ENCODE data around the gene GUCY1A2.
"Not testable (repeated sequence)": the region's sequence is repeated elsewhere in the genome, so short reads cannot be mapped to it uniquely, and the experiment has no call there.

The GUCY1A2 gene

GRCh38 chr11:106828976-106829375 lies 189.3 kb downstream of the GUCY1A2 start:
- DNase-seq: no peak

GRCh38 chr11:106828576-106828975 lies 189.7 kb downstream of the GUCY1A2 start:
- DNase-seq: no peak

- DNase-seq: no peak
Measured at GRCh38 chr11:106827687-106828086, 190.6 kb downstream of the GUCY1A2 start.

GRCh38 chr11:106826558-106826957 lies 191.7 kb downstream of the GUCY1A2 start:
- not testable (repeated sequence) for DNase-seq

GRCh38 chr11:106821826-106822225 lies 196.4 kb downstream of the GUCY1A2 start:
- DNase-seq: no peak

- DNase-seq: no peak
Measured at GRCh38 chr11:106821291-106821690, 197.0 kb downstream of the GUCY1A2 start.

- no peak for DNase-seq
Measured at GRCh38 chr11:106818443-106818842, 199.8 kb downstream of the GUCY1A2 start.

GRCh38 chr11:106815209-106815608 lies 203.1 kb downstream of the GUCY1A2 start:
- DNase-seq: no peak

- DNase-seq: no peak
Measured at GRCh38 chr11:106813806-106814205, 204.5 kb downstream of the GUCY1A2 start.

GRCh38 chr11:106794058-106794457 lies 224.2 kb downstream of the GUCY1A2 start:
- DNase-seq: no peak

- DNase-seq: no peak
Measured at GRCh38 chr11:106789406-106789805, 228.9 kb downstream of the GUCY1A2 start.

- no peak for DNase-seq
Measured at GRCh38 chr11:106787454-106787853, 230.8 kb downstream of the GUCY1A2 start.

- DNase-seq: no peak
Measured at GRCh38 chr11:106785913-106786650, 232.2 kb downstream of the GUCY1A2 start.

GRCh38 chr11:106777302-106777701 lies 241.0 kb downstream of the GUCY1A2 start:
- DNase-seq: not testable (repeated sequence)

GRCh38 chr11:106770489-106771085 lies 247.7 kb downstream of the GUCY1A2 start:
- DNase-seq: no peak

- DNase-seq: no peak
Measured at GRCh38 chr11:106765469-106766258, 252.6 kb downstream of the GUCY1A2 start.

GRCh38 chr11:106763501-106763900 lies 254.8 kb downstream of the GUCY1A2 start:
- DNase-seq: no peak

GRCh38 chr11:106761745-106762144 lies 256.5 kb downstream of the GUCY1A2 start:
- no peak for DNase-seq

GRCh38 chr11:106761240-106761639 lies 257.0 kb downstream of the GUCY1A2 start:
- DNase-seq: no peak

GRCh38 chr11:106748059-106748458 lies 270.2 kb downstream of the GUCY1A2 start:
- no peak for DNase-seq

- no peak for DNase-seq
Measured at GRCh38 chr11:106745941-106746340, 272.3 kb downstream of the GUCY1A2 start.

GRCh38 chr11:106733635-106734034 lies 284.6 kb downstream of the GUCY1A2 start:
- no peak for DNase-seq

GRCh38 chr11:106728859-106729258 lies 289.4 kb downstream of the GUCY1A2 start:
- DNase-seq: no peak

- DNase-seq: no peak
Measured at GRCh38 chr11:106728379-106728778, 289.9 kb downstream of the GUCY1A2 start.

All from SHP77 (cell line).